ENCODE results near the gene SULF2. TPM values are rescaled to one million over a fixed set of nuclear protein-coding genes. Genes with fewer than 3 reads are reported as not detected.

Gene SULF2
- total RNA-seq, 1 experiment from 2014 or later: not detected

- Histone ChIP-seq H3K36me3 (ENCODE audit: insufficient read depth, low read length) (no peaks in the 10 kb centered on the region), H3K9me3 (ENCODE audit: low read length) (no peaks in the 10 kb centered on the region), H2AFZ (ENCODE audit: low read length) (no peak overlapping the region), H3K9ac (ENCODE audit: low read length) (no peak overlapping the region), H3K9me2 (replicated peaks; ENCODE audit: insufficient read depth, low read length) (no peaks in the 10 kb centered on the region), H3K27ac (ENCODE audit: low read length) (no peak overlapping the region), H3K4me3 (ENCODE audit: low read length) (no peak overlapping the region), H3K4me2 (ENCODE audit: low read depth, low read length, poor library complexity, severe bottlenecking) (no peak overlapping the region), H3K79me2 (ENCODE audit: low read length) (no peaks in the 10 kb centered on the region), H4K20me1 (ENCODE audit: insufficient read depth, low read depth, low read length) (no peaks in the 10 kb centered on the region; the same call in 1 of the 2 replicates), H3K4me1 (ENCODE audit: low read length) (no peaks in the 10 kb centered on the region), H3K27me3 (ENCODE audit: low read length) (no peaks in the 10 kb centered on the region)
- no peak for DNase-seq
Observed at GRCh38 chr20:47665221-47665991, 119.9 kb downstream of the SULF2 start.

- no peak overlapping the region for H3K9ac ChIP-seq (ENCODE audit: low read length)
- no peaks in the 10 kb centered on the region for H3K9me2 ChIP-seq (replicated peaks; ENCODE audit: insufficient read depth, low read length)
- no peak overlapping the region for H3K4me2 ChIP-seq (ENCODE audit: low read depth, low read length, poor library complexity, severe bottlenecking)
- no peaks in the 10 kb centered on the region; the same call in 1 of the 2 replicates for H4K20me1 ChIP-seq (ENCODE audit: insufficient read depth, low read depth, low read length)
- no peak overlapping the region for H3K4me3 ChIP-seq (ENCODE audit: low read length)
- no peaks in the 10 kb centered on the region for H3K9me3 ChIP-seq (ENCODE audit: low read length)
- no peak overlapping the region for H2AFZ ChIP-seq (ENCODE audit: low read length)
- H3K27ac ChIP-seq (ENCODE audit: low read length): no peak overlapping the region
- H3K79me2 ChIP-seq (ENCODE audit: low read length): no peaks in the 10 kb centered on the region
- DNase-seq: no peak
- no peaks in the 10 kb centered on the region for H3K4me1 ChIP-seq (ENCODE audit: low read length)
- no peaks in the 10 kb centered on the region for H3K27me3 ChIP-seq (ENCODE audit: low read length)
- H3K36me3 ChIP-seq (ENCODE audit: insufficient read depth, low read length): no peaks in the 10 kb centered on the region
Observed at GRCh38 chr20:47664744-47665143, 120.5 kb downstream of the SULF2 start.

- no peak for DNase-seq
- no peaks in the 10 kb centered on the region for H3K36me3 ChIP-seq (ENCODE audit: insufficient read depth, low read length)
- no peak overlapping the region for H3K4me2 ChIP-seq (ENCODE audit: low read depth, low read length, poor library complexity, severe bottlenecking)
- no peaks in the 10 kb centered on the region for H3K9me3 ChIP-seq (ENCODE audit: low read length)
- no peaks in the 10 kb centered on the region for H3K27me3 ChIP-seq (ENCODE audit: low read length)
- no peaks in the 10 kb centered on the region for H3K9me2 ChIP-seq (replicated peaks; ENCODE audit: insufficient read depth, low read length)
- no peak overlapping the region for H2AFZ ChIP-seq (ENCODE audit: low read length)
- no peak overlapping the region for H3K4me3 ChIP-seq (ENCODE audit: low read length)
- H3K9ac ChIP-seq (ENCODE audit: low read length): no peak overlapping the region
- no peaks in the 10 kb centered on the region; the same call in 1 of the 2 replicates for H4K20me1 ChIP-seq (ENCODE audit: insufficient read depth, low read depth, low read length)
- no peaks in the 10 kb centered on the region for H3K4me1 ChIP-seq (ENCODE audit: low read length)
- H3K79me2 ChIP-seq (ENCODE audit: low read length): no peaks in the 10 kb centered on the region
- H3K27ac ChIP-seq (ENCODE audit: low read length): no peak overlapping the region
Observed at GRCh38 chr20:47664068-47664437, 121.2 kb downstream of the SULF2 start.

GRCh38 chr20:47663354-47664067 is 121.8 kb downstream of the SULF2 start:
- Histone ChIP-seq H2AFZ (ENCODE audit: low read length) (no peak overlapping the region), H3K4me3 (ENCODE audit: low read length) (no peak overlapping the region), H3K27me3 (ENCODE audit: low read length) (no peaks in the 10 kb centered on the region), H3K9me2 (replicated peaks; ENCODE audit: insufficient read depth, low read length) (no peaks in the 10 kb centered on the region), H3K36me3 (ENCODE audit: insufficient read depth, low read length) (no peaks in the 10 kb centered on the region), H4K20me1 (ENCODE audit: insufficient read depth, low read depth, low read length) (no peaks in the 10 kb centered on the region; the same call in 1 of the 2 replicates), H3K9me3 (ENCODE audit: low read length) (no peaks in the 10 kb centered on the region), H3K4me1 (ENCODE audit: low read length) (no peaks in the 10 kb centered on the region), H3K4me2 (ENCODE audit: low read depth, low read length, poor library complexity, severe bottlenecking) (no peak overlapping the region), H3K9ac (ENCODE audit: low read length) (no peak overlapping the region), H3K79me2 (ENCODE audit: low read length) (no peaks in the 10 kb centered on the region), H3K27ac (ENCODE audit: low read length) (no peak overlapping the region)
- peak; percentile 88 for DNase-seq

- no peak overlapping the region for H3K4me2 ChIP-seq (ENCODE audit: low read depth, low read length, poor library complexity, severe bottlenecking)
- no peaks in the 10 kb centered on the region for H3K27me3 ChIP-seq (ENCODE audit: low read length)
Observed at GRCh38 chr20:47662483-47663353, 122.6 kb downstream of the SULF2 start.

GRCh38 chr20:47661714-47662113 is 123.6 kb downstream of the SULF2 start:
- H4K20me1 ChIP-seq (ENCODE audit: insufficient read depth, low read depth, low read length): peaks cover 9% of the 10 kb centered on the region; the same call in 1 of the 2 replicates
- no peak for DNase-seq

More at GRCh38 chr20:47662483-47663353, 122.6 kb downstream of the SULF2 start:
- H3K4me1 ChIP-seq (ENCODE audit: low read length): no peaks in the 10 kb centered on the region
- peaks cover 5% of the 10 kb centered on the region; the same call in 1 of the 2 replicates for H4K20me1 ChIP-seq (ENCODE audit: insufficient read depth, low read depth, low read length)
- no peak overlapping the region for H3K9ac ChIP-seq (ENCODE audit: low read length)
- H3K9me3 ChIP-seq (ENCODE audit: low read length): no peaks in the 10 kb centered on the region
- no peaks in the 10 kb centered on the region for H3K36me3 ChIP-seq (ENCODE audit: insufficient read depth, low read length)
- H2AFZ ChIP-seq (ENCODE audit: low read length): no peak overlapping the region
- no peaks in the 10 kb centered on the region for H3K9me2 ChIP-seq (replicated peaks; ENCODE audit: insufficient read depth, low read length)
- no peaks in the 10 kb centered on the region for H3K79me2 ChIP-seq (ENCODE audit: low read length)
- H3K4me3 ChIP-seq (ENCODE audit: low read length): no peak overlapping the region
- DNase-seq: no peak
- H3K27ac ChIP-seq (ENCODE audit: low read length): no peak overlapping the region

GRCh38 chr20:47660983-47661700 is 124.1 kb downstream of the SULF2 start:
- Histone ChIP-seq H3K27ac (ENCODE audit: low read length) (no peak overlapping the region), H3K79me2 (ENCODE audit: low read length) (no peaks in the 10 kb centered on the region), H3K9me3 (ENCODE audit: low read length) (no peaks in the 10 kb centered on the region), H2AFZ (ENCODE audit: low read length) (no peak overlapping the region), H4K20me1 (ENCODE audit: insufficient read depth, low read depth, low read length) (peaks cover 9% of the 10 kb centered on the region; the same call in 1 of the 2 replicates), H3K27me3 (ENCODE audit: low read length) (no peaks in the 10 kb centered on the region), H3K4me3 (ENCODE audit: low read length) (no peak overlapping the region), H3K36me3 (ENCODE audit: insufficient read depth, low read length) (no peaks in the 10 kb centered on the region; the same call in 1 of the 2 replicates), H3K9me2 (replicated peaks; ENCODE audit: insufficient read depth, low read length) (no peaks in the 10 kb centered on the region), H3K4me2 (ENCODE audit: low read depth, low read length, poor library complexity, severe bottlenecking) (no peak overlapping the region), H3K4me1 (ENCODE audit: low read length) (no peaks in the 10 kb centered on the region), H3K9ac (ENCODE audit: low read length) (no peak overlapping the region)
- DNase-seq: no peak

More at GRCh38 chr20:47661714-47662113, 123.6 kb downstream of the SULF2 start:
- H3K36me3 ChIP-seq (ENCODE audit: insufficient read depth, low read length): no peaks in the 10 kb centered on the region; the same call in 1 of the 2 replicates
- H3K27ac ChIP-seq (ENCODE audit: low read length): no peak overlapping the region
- no peaks in the 10 kb centered on the region for H3K27me3 ChIP-seq (ENCODE audit: low read length)
- H3K9ac ChIP-seq (ENCODE audit: low read length): no peak overlapping the region
- H2AFZ ChIP-seq (ENCODE audit: low read length): no peak overlapping the region
- no peak overlapping the region for H3K4me3 ChIP-seq (ENCODE audit: low read length)
- H3K4me1 ChIP-seq (ENCODE audit: low read length): no peaks in the 10 kb centered on the region
- no peak overlapping the region for H3K4me2 ChIP-seq (ENCODE audit: low read depth, low read length, poor library complexity, severe bottlenecking)
- H3K9me2 ChIP-seq (replicated peaks; ENCODE audit: insufficient read depth, low read length): no peaks in the 10 kb centered on the region
- no peaks in the 10 kb centered on the region for H3K9me3 ChIP-seq (ENCODE audit: low read length)
- no peaks in the 10 kb centered on the region for H3K79me2 ChIP-seq (ENCODE audit: low read length)

Data from Karpas-422 (cell line).